ENCODE results near the gene TSPAN12.

Gene TSPAN12

DNA sequence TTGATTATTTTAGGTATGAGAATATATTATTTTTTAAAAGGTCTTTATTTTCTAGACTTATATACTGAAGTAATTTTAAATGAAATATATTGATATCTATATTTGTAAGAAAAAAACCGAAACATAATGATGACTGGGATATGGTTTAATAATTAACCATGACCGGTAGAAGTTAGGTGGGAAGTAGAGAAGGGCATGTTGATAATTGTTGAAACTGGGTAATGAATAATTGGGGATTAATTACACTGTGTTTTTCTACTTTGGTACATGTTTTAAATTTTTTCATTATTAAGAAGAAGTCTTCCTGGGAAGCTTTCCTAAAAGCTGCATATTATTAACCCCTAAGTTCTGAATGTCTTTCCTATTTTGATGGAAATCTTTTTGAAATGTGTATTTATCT is 16.3 kb downstream of the TSPAN12 start:
- DNase-seq: no peak

DNA sequence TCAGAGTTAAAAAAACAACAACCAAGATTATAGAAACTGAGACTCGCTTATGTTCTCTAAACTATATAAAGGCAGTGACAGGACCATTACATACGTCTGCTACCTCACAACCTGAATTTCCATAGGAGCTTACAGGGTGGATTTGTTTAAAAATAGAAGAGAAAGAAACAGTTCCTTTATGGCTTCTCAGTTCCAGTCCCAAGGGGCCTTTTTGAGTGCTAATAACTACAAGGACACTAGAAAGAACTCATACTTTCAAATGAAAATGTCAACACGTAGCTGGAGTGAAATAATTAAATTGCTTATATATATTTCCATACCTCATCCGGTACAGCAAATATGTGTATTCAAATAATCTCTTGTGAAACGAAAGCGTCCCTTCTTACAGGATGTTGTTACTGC is 19.7 kb downstream of the TSPAN12 start:
- DNase-seq: no peak

GRCh38 chr7:120837599-120837998 is 20.3 kb downstream of the TSPAN12 start:
- no peak for DNase-seq

DNA sequence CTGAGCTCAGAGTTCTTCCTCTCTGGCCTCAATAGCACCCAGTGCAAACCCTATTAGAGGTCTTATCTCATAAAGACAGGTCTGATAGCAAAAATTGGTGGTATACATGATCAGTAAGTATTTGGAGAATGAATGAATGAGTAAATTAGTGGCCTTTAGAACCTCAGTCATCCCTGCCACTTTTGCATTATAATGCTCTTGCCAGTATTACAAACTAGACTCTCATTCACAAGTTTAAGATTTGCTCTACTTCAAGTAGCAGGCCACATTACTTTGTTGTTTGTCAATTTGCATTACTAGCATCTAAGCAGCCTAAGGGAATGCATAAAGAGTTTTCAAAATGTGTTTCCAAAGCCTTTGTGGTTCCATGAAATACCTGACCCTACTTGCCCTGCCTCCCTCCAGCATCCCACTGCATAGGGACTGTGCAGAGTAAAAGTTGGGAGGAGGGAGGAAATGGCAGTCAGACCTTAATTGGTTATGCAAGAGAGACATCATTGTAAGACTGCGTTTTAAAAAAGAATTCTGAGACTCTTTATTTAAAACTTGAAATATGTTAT is 21.3 kb downstream of the TSPAN12 start:
- DNase-seq: no peak

DNA sequence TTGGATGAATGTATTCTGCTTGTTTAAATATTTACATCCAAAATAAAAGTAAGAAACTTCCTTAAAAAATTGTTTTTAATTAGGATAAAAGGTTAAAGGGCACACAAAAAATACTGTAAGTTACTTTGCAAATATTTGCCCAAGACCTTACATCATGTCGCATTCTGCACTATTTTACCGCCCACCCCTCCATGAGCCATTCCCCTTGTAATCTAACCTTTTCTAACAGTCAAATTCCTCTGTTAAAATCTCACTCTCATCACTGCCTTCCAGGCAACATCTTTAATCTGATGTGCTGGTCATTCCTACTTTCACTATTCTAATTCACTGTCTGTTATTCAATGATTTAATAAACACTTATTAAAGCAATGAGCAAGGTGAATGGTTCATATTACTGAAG is 23.2 kb downstream of the TSPAN12 start:
- DNase-seq: no peak

DNA sequence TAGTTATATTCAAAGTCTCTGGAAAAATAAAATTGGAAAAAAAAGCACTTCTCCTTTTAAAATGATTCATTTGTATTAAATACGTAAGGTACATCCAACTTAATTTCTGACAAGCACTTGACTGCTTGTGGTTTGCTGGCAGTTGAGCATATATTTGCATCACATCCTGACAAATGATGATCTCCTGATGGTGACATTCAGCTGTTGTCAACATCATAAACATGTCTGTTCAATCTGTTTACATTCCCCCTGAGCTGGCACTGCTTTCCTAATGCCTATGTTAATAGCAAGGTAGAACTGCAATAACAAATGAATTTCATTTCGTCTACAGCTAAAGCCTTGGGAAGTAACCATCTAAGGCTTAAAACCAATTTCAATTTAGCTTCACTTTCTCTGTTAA is 24.4 kb downstream of the TSPAN12 start:
- DNase-seq: no peak

DNA sequence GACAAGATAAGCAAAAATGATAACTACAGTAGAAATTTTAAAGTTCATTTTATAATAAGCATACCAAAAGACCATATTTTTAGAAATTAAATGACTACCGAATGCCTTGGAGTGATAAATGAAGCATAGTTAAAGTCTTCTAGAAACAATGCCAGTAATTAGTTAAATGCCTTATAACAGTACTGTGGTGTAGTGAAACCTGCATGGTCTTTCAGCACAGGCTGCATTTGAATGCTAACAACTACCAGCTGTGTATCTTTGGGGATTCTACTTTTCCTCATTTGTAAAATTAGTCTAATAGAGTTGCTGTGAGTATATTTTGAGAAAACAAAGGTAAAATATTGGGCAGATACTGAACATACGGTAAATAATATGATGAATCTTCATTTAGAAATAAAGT is 25.1 kb downstream of the TSPAN12 start:
- no peak for DNase-seq

GRCh38 chr7:120831260-120831659 is 26.7 kb downstream of the TSPAN12 start:
- no peak for DNase-seq

- no peak for DNase-seq
These were observed 28.5 kb downstream of the TSPAN12 start for GRCh38 chr7:120829487-120829886.

- no peak for DNase-seq
These were observed 29.4 kb downstream of the TSPAN12 start for GRCh38 chr7:120828528-120828927.

- DNase-seq: no peak
These were observed 30.4 kb downstream of the TSPAN12 start for GRCh38 chr7:120827371-120828118.

DNA sequence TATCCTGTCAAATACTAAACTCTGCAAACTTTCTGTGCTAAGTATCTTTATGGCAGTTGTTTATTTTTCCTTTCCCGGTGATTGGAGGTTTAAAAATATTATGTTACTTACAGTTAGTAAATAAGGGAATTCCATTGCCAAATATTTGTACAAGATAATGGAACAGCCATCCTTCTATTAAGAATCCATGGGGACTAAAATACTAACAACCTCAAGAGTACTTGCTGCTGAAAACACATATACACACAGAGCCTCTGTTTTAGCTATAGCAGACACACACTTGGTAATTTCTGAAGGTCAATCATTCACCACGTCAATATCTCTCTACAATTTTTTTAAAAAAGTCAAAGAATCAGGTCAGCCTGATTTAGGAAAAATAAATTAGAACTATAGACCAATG is 32.4 kb downstream of the TSPAN12 start:
- DNase-seq: no peak

GRCh38 chr7:120825152-120825551 is 32.8 kb downstream of the TSPAN12 start:
- DNase-seq: no peak

DNA sequence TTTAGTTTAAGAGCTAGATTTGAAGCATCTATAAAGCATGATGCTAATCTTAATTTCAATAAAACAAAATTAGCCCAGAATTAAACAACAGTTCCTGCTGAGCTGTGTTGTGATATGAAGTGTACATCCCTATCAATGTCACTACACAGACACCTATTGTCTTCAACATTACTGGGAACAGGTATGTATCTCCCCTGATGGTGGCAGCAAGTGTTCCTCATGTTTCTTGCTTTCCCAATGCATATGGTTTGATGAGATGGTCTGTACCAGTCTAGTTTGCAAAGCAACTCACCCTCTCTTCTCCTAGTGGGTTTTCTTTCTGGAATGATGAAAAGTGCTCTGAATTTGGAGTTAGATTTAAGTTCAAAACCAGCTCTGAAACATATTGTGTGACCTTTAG is 38.1 kb downstream of the TSPAN12 start:
- DNase-seq: no peak

GRCh38 chr7:120817851-120818250 is 40.1 kb downstream of the TSPAN12 start:
- no peak for DNase-seq

GRCh38 chr7:120814253-120814939 is 43.5 kb downstream of the TSPAN12 start:
- no peak for DNase-seq

GRCh38 chr7:120813546-120814252 is 44.2 kb downstream of the TSPAN12 start:
- no peak for DNase-seq

GRCh38 chr7:120813089-120813488 is 44.9 kb downstream of the TSPAN12 start:
- no peak for DNase-seq

GRCh38 chr7:120809260-120809659 is 48.7 kb downstream of the TSPAN12 start:
- DNase-seq: no peak

- DNase-seq: no peak
These were observed 50.6 kb downstream of the TSPAN12 start for GRCh38 chr7:120807390-120807789.

GRCh38 chr7:120806669-120807068 is 51.3 kb downstream of the TSPAN12 start:
- DNase-seq: no peak

DNA sequence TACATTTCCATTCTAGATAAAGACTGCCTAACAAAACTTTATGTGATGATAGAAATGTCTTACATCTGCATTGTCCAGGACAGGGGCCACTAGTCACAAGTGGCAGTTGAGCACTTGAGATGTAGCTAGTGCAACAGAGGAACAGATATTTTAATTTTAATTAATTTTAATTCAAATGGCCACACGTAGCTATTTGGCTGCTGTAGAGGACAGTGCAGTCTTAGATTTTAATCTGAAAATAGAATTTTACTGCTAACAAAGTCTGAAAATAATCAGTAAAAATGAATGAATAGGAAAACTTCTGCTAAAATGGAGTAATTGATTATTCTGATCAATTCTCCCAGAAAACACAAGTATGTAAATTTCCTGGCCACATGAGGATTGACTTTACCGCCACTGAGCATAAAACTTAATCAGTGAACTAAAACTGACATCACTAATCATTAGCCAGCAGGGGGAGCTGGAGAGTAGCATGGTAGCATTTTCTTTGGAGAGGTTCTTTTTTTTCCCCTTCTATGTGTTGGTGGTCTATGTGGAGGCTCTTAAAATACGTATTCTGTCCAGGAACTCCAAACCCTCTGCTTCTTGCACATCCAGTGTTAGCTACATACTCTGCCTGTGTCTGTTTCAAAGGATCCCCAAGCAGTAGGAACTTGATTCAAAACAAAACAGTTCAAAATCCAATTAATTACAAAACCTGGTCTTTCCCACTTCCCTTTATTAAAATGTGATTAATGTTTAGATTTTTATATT is 52.1 kb downstream of the TSPAN12 start:
- DNase-seq: peak; percentile 1 to 46

DNA sequence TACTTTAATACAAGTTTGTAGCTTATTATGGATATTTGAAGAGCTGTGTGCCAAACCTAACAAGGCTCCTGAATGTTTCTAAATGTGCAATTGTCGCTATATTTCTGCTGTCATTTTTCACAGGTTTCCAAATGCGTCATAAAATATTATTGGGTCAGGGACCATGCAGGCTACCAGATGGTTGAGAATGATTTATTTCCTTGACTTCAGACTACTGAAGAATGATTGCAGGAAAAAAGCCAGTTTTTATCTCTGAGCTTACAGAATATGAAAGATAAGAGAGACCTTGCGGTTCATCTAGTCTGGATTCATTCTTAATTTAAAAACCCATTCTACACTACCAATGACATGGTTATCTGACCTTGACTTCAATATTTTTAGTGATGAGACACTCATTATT is 55.2 kb downstream of the TSPAN12 start:
- no peak for DNase-seq
